Type B pancreatic cell (in vitro differentiated cells): ENCODE results near the gene NME4. TPM values are rescaled to one million over a fixed set of nuclear protein-coding genes. Genes with fewer than 3 reads are reported as not detected.

Experiments used
- DNase-seq: peaks from one replicate; pipeline ENCODE4 v3.0.0; 2021; ENCODE audit warnings: mixed read lengths; ENCODE audit not compliant: unreplicated experiment; ENCODE audit errors: extremely low spot score
- H3K27ac Mint-ChIP-seq: 2 replicates; pipeline ENCODE4 v1.8.0; 2021; ENCODE audit warnings: mild to moderate bottlenecking, mixed read lengths
- H3K27me3 Mint-ChIP-seq: 2 replicates; pipeline ENCODE4 v1.8.0; 2021; ENCODE audit warnings: mixed read lengths
- H3K36me3 Mint-ChIP-seq: 2 replicates; pipeline ENCODE4 v1.8.0; 2021; ENCODE audit warnings: mixed read lengths
- H3K4me1 Mint-ChIP-seq: one replicate; pipeline ENCODE4 v1.8.0; 2021; ENCODE audit warnings: mixed read lengths; ENCODE audit not compliant: unreplicated experiment
- H3K4me3 Mint-ChIP-seq: 2 replicates; pipeline ENCODE4 v1.8.0; 2021; ENCODE audit warnings: mild to moderate bottlenecking, mixed read lengths
- H3K9me3 Mint-ChIP-seq: 2 replicates; pipeline ENCODE4 v1.8.0; 2021; ENCODE audit warnings: mixed read lengths
- total RNA-seq: library from RNA; stranded (reverse); gene quantifications from 2 replicates; pipeline ENCODE4 v1.2.1, GENCODE V29; 2021; ENCODE audit warnings: low replicate concordance
- TF ChIP-seq, protein P1 (sequence below): fragments of 200-600 bp; sonication (generic); conservative IDR thresholded peaks from 2 replicates; pipeline ENCODE4 v1.5.0; 2021; ENCODE audit warnings: antibody characterized with exemption, mild to moderate bottlenecking

NME4 gene
- total RNA-seq, 1 donor from 2014 or later = 166 TPM

DNA sequence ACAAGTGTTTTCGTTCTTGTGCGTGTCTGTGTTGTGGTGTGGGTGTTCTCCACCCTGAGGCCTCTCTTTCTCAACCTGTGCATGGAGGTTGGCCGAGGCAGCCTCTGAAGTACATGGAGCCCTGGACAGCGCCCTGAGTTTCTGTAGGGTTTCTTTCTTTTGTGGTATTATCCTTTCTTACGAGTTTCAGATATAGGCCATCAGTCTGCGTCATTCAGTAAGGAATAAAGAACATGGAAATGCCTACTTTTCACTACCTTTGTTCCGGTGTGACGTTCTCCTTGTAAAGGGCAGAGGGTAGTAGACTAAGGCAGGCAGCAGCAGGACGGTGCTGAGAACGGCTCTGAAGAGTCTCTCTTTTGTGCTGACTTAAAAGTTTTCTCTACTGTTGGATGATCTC, 47.0 kb downstream of the NME4 start:
- peaks cover 19% of the 10 kb centered on the region for H3K36me3 Mint-ChIP-seq
- DNase-seq = no peak
- H3K4me3 Mint-ChIP-seq = no peak overlapping the region
- no peaks in the 10 kb centered on the region for H3K27me3 Mint-ChIP-seq
- H3K9me3 Mint-ChIP-seq = no peaks in the 10 kb centered on the region
- H3K4me1 Mint-ChIP-seq = peaks cover 21% of the 10 kb centered on the region
- H3K27ac Mint-ChIP-seq = peak overlapping the region; percentile 24
- TF ChIP-seq, protein P1, sequence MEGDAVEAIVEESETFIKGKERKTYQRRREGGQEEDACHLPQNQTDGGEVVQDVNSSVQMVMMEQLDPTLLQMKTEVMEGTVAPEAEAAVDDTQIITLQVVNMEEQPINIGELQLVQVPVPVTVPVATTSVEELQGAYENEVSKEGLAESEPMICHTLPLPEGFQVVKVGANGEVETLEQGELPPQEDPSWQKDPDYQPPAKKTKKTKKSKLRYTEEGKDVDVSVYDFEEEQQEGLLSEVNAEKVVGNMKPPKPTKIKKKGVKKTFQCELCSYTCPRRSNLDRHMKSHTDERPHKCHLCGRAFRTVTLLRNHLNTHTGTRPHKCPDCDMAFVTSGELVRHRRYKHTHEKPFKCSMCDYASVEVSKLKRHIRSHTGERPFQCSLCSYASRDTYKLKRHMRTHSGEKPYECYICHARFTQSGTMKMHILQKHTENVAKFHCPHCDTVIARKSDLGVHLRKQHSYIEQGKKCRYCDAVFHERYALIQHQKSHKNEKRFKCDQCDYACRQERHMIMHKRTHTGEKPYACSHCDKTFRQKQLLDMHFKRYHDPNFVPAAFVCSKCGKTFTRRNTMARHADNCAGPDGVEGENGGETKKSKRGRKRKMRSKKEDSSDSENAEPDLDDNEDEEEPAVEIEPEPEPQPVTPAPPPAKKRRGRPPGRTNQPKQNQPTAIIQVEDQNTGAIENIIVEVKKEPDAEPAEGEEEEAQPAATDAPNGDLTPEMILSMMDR = no peak

DNA sequence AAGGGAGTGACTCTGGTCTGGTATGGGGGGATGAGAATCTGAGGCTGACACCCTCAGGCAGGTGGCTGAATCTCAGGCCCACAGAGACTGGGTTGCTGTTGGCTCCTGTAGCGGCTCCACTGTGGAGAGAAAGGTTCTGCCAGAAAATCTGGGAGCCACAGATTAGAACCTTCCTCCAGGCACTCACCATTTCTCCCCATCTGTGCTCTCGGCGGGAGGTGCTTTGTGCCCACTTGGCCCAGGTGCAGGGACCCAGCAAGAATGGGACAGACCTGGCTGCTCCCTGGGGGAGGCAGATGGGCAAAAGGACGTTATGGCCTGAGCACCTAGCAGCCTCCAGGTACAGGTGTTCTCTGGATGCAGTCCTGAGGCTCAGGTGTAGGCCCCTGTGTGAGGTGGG, 48.6 kb downstream of the NME4 start:
- H3K4me1 Mint-ChIP-seq = peaks cover 19% of the 10 kb centered on the region
- no peak overlapping the region for H3K27ac Mint-ChIP-seq
- no peak overlapping the region for H3K4me3 Mint-ChIP-seq

More for the DNA sequence above, 48.6 kb downstream of the NME4 start:
- peaks cover 14% of the 10 kb centered on the region for H3K36me3 Mint-ChIP-seq
- no peak for DNase-seq
- H3K9me3 Mint-ChIP-seq = peaks cover under 1% of the 10 kb centered on the region
- TF ChIP-seq, protein P1 = no peak
- H3K27me3 Mint-ChIP-seq = no peaks in the 10 kb centered on the region

Other genes starting within 250 kb of the NME4 start
- gene HBZ, start 244.6 kb upstream of the NME4 start, total RNA-seq = not detected in 2 replicates
- not detected in 2 replicates for gene HBM, start 231.2 kb upstream of the NME4 start, total RNA-seq
- not detected in 2 replicates for gene HBA2, start 224.3 kb upstream of the NME4 start, total RNA-seq
- not detected in 2 replicates for gene HBA1, start 220.5 kb upstream of the NME4 start, total RNA-seq
- 1.1 and 1.5 TPM in 2 replicates for gene HBQ1, start 216.7 kb upstream of the NME4 start, total RNA-seq
- gene LUC7L, start 167.8 kb upstream of the NME4 start, total RNA-seq = 95.3 and 154 TPM in 2 replicates
- 125 and 143 TPM in 2 replicates for gene FAM234A, start 162.4 kb upstream of the NME4 start, total RNA-seq
- 6.6 and 8.8 TPM in 2 replicates for gene RGS11, start 121.3 kb upstream of the NME4 start, total RNA-seq
- gene ARHGDIG, start 116.6 kb upstream of the NME4 start, total RNA-seq = 2.5 and 5.0 TPM in 2 replicates
- gene PDIA2, start 114.0 kb upstream of the NME4 start, total RNA-seq = 1.0 and 1.6 TPM in 2 replicates
- 30.6 and 31.8 TPM in 2 replicates for gene AXIN1, start 44.5 kb upstream of the NME4 start, total RNA-seq
- 69.6 and 75.3 TPM in 2 replicates for gene MRPL28, start 26.7 kb upstream of the NME4 start, total RNA-seq
- 56.0 and 71.1 TPM in 2 replicates for gene PGAP6, start 15.2 kb upstream of the NME4 start, total RNA-seq
- gene DECR2, start 4.7 kb downstream of the NME4 start, total RNA-seq = 21.5 and 22.1 TPM in 2 replicates
- 43.4 and 52.1 TPM in 2 replicates for gene RAB11FIP3, start 28.4 kb downstream of the NME4 start, total RNA-seq
- gene CAPN15, start 130.5 kb downstream of the NME4 start, total RNA-seq = 50.1 and 52.3 TPM in 2 replicates
- 0.12 TPM in 2 replicates for gene PRR35, start 163.2 kb downstream of the NME4 start, total RNA-seq
- 0.52 and 1.4 TPM in 2 replicates for gene NHLRC4, start 169.8 kb downstream of the NME4 start, total RNA-seq
- gene PIGQ, start 172.8 kb downstream of the NME4 start, total RNA-seq = 58.2 and 83.5 TPM in 2 replicates
- 21.4 and 26.5 TPM in 2 replicates for gene RAB40C, start 192.9 kb downstream of the NME4 start, total RNA-seq
- 0.71 and 9.0 TPM in 2 replicates for gene WFIKKN1, start 233.8 kb downstream of the NME4 start, total RNA-seq
- gene METTL26, start 239.1 kb downstream of the NME4 start, total RNA-seq = 74.4 and 77.0 TPM in 2 replicates
- 36.8 and 39.1 TPM in 2 replicates for gene MCRIP2, start 244.6 kb downstream of the NME4 start, total RNA-seq